ENCODE data around the gene AVPI1.

GRCh38 chr10:97635577-97635976 lies 51.5 kb downstream of the AVPI1 start:
- no peak for TF ChIP-seq CTCF (IDR thresholded peaks at IDR 0.05; ENCODE audit: insufficient read depth, low read length, poor library complexity, severe bottlenecking)
- TF ChIP-seq EZH2phosphoT487 (conservative IDR thresholded peaks at IDR 0.05; ENCODE audit: low read length) = no peak
